Lower lobe of right lung (tissue), 2 donors: ENCODE measurements around the gene NDRG3. TPM values are rescaled to one million over a fixed set of nuclear protein-coding genes. Genes with fewer than 3 reads are reported as not detected.
A peak's percentile ranks its signal among the peaks of the same experiment; 100 is the strongest.

ENCODE experiments used
- ATAC-seq, 2 donors: fragments of 200-7000 bp; cut with Tn5 transposase; one replicate each; pipeline ENCODE4 v1.9.1; 2020 to 2022; ENCODE audit warnings: mild to moderate bottlenecking in 2 of 2, moderate library complexity in 2 of 2
- DNase-seq: peaks from one replicate; pipeline ENCODE4 v3.0.0-alpha.2; 2020
- H3K27ac ChIP-seq: fragments of 200-600 bp; one replicate; pipeline ENCODE4 v1.8.0; 2022
- H3K27me3 ChIP-seq: fragments of 200-600 bp; one replicate; pipeline ENCODE4 v1.8.0; 2022; ENCODE audit warnings: low read depth
- H3K36me3 ChIP-seq: fragments of 200-600 bp; one replicate; pipeline ENCODE4 v1.8.0; 2022; ENCODE audit warnings: mild to moderate bottlenecking
- H3K4me1 ChIP-seq: fragments of 200-600 bp; one replicate; pipeline ENCODE4 v1.8.0; 2022
- H3K4me3 ChIP-seq: fragments of 200-600 bp; one replicate; pipeline ENCODE4 v1.8.0; 2022; ENCODE audit warnings: mild to moderate bottlenecking
- H3K9me3 ChIP-seq: fragments of 200-600 bp; one replicate; pipeline ENCODE4 v1.8.0; 2022
- CTCF ChIP-seq: fragments of 200-600 bp; IDR thresholded peaks from one replicate; pipeline ENCODE4 v1.8.0; 2022; ENCODE audit warnings: antibody characterized with exemption, mild to moderate bottlenecking
- intact Hi-C: fragments of 100-400 bp; cut with DNase I; formaldehyde crosslinking; loops from one replicate; pipeline ENCODE4 v1.11.0; 2022
- long read RNA-seq: library from polyadenylated mRNA; unstranded; transcript quantifications from one replicate; pipeline ENCODE4 v2.0.0, GENCODE V29; 2021
- total RNA-seq: library from RNA; stranded (reverse); fragmentation: NEBNext Ultra II Directional; extraction: Animal tissue kit (Norgen Biotek cat#: 25700); gene quantifications from one replicate; pipeline ENCODE4 v1.2.1, GENCODE V29; 2021
- donor health status: DM: no; HTN: yes; CAD: no; lungs with severe emphysema.

NDRG3 gene
- total RNA-seq = 30.4 TPM
- long read RNA-seq, transcript NDRG3-201 (16 exons, 2,964 nt) = major isoform, 24 of 29 reads
- long read RNA-seq, partial matches to known transcripts = 4 of 29 reads
- long read RNA-seq, other reads (novel, unspliced or antisense) = 1 of 29 reads

DNA sequence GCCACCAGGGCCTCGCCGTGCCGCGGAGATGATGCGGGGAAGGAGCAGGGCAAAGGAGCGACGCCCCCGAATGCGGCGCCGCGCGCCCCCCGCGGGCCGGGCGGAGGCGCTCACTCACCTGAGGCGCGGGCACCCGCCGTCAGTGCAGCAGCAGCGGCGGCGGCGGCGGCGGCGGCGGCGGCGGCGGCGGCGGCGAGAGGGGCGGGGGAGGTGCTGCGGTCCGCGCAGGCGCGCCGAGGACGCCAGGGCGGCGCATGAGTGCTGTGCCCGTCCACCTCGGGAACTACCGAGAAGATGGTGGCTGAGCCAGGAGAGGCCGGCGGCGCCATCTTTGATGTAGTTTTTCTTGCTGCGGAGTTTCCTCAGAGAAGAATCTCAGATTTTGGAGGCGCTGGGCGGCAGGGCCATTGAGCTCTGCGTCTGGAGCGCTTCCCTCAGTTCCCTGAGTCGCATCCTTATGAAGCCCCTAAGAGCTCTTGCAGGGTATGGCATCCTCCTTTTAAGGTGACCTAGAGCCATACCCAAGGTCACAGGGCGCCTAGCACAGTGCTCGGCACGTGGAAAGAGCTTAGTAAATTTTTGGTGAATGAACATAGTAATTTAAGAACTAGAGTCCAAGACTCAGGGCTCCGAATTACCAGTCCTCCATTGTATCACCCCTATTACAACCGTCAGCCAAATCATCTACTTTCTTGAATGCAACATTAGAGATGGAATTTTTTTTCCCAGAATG is at the start of gene NDRG3:
Gene NDRG3 (minus strand): TSS at position 164 of the 733 bp plus-strand sequence. CDS start 24,355 bp downstream, outside the sequence.
- intact Hi-C loops = no loop called here
- peak; percentile 99 for ATAC-seq
- H3K27me3 ChIP-seq = no peaks in the 10 kb centered on the region
- H3K4me3 ChIP-seq = peak within 1 kb of the TSS; percentile 89
- no peaks in the 10 kb centered on the region for H3K9me3 ChIP-seq
- peak within 1 kb of the TSS; percentile 73 for H3K27ac ChIP-seq
- TF ChIP-seq CTCF = peak; percentile 13
- peak; percentile 97 for DNase-seq
- no peaks in the 10 kb centered on the region for H3K36me3 ChIP-seq
- H3K4me1 ChIP-seq = peaks cover 16% of the 10 kb centered on the region

- TF ChIP-seq CTCF = no peak
- Histone ChIP-seq H3K4me1 (no peaks in the 10 kb centered on the region), H3K4me3 (no peak overlapping the region), H3K27ac (no peak overlapping the region), H3K27me3 (no peaks in the 10 kb centered on the region), H3K36me3 (peaks cover 86% of the 10 kb centered on the region), H3K9me3 (no peaks in the 10 kb centered on the region)
- intact Hi-C loops = no loop called here
- DNase-seq = no peak
- peak in 1 of 2 donors; percentile 12 for ATAC-seq
Observed at GRCh38 chr20:36794116-36794474, 48.2 kb upstream of the NDRG3 start.

DNA sequence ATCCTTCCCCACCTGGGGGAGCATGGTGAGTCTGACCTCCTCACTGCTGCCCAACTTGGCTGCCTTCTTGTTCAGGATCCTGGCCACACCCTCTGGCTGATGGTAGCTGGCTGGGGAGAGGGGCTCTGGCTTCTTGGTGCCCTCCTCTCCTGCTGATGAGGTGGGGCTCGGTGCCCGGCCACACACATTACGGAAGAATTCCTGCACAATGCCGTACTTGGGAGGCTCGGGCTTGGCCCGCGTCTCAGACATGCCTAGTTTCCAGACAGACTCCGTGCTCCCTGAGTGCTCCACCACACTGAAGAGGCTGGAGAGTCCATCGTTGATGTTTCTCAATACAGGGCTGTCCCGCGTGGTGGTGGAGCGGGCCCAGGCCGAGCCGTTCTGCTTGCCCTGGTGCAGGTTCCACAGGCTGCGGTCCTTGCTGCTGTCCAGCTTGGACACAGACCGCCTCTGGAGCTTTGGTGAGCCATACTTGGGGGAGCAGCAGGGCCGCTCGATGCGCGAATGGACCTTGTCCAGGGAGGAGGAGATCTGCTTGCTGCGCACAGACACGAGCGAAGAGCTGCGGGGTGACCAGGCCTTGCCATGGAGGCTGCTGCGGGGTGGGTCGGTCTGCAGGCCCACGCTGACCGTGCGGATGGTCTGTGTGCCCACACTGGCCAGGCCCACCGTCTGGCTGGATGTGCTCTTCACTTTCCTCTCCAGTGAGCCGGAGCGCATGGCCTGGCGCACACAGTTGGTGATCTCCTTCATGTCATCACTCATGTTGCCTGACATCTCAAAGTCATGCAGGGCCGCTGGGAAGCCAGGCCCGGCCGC is 47.6 kb upstream of the NDRG3 start:
- TF ChIP-seq CTCF = no peak
- intact Hi-C loops = no loop called here
- peaks cover 86% of the 10 kb centered on the region for H3K36me3 ChIP-seq

DNA sequence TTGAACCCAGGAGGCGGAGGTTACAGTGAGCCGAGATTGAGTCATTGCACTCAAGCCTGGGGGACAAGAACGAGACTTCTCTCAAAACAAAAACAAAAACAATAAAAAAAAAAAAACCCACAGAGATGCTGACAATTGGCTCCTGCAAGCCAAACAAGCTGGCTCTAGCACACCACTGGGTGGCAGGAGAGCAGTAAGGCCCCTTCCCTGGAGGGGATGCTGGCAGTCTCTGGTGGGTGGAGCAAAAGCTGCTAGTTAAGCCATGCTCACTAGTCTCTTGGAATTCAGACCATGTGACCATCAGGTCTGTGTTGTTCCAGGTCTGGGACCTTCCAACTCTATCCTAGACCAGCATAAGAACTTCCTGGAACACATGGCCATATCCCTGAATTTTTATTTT is 46.5 kb upstream of the NDRG3 start:
- no peaks in the 10 kb centered on the region for H3K9me3 ChIP-seq
- no peak for DNase-seq
- H3K4me1 ChIP-seq = no peaks in the 10 kb centered on the region
- intact Hi-C loops = no loop called here
- peaks cover 78% of the 10 kb centered on the region for H3K36me3 ChIP-seq
- ATAC-seq = peak in 1 of 2 donors; percentile 23
- H3K27me3 ChIP-seq = no peaks in the 10 kb centered on the region
- TF ChIP-seq CTCF = peak; percentile 24
- no peak overlapping the region for H3K27ac ChIP-seq
- no peak overlapping the region for H3K4me3 ChIP-seq

More for the DNA sequence above, 47.6 kb upstream of the NDRG3 start:
- ATAC-seq (peak in 1 of 2 donors; percentile 21), DNase-seq (no peak)
- H3K4me1 ChIP-seq = no peaks in the 10 kb centered on the region
- H3K27ac ChIP-seq = no peak overlapping the region
- no peaks in the 10 kb centered on the region for H3K9me3 ChIP-seq
- H3K4me3 ChIP-seq = no peak overlapping the region
- no peaks in the 10 kb centered on the region for H3K27me3 ChIP-seq

GRCh38 chr20:36791862-36792261 is 46.0 kb upstream of the NDRG3 start:
- Histone ChIP-seq H3K27ac (no peak overlapping the region), H3K9me3 (no peaks in the 10 kb centered on the region), H3K27me3 (no peaks in the 10 kb centered on the region), H3K4me1 (no peaks in the 10 kb centered on the region), H3K36me3 (peaks cover 76% of the 10 kb centered on the region), H3K4me3 (no peak overlapping the region)
- ATAC-seq (no peak), DNase-seq (no peak)
- no peak for TF ChIP-seq CTCF
- intact Hi-C loops = no loop called here
